ENCODE results near the gene HOXA10. TPM values are rescaled to one million over a fixed set of nuclear protein-coding genes. Genes with fewer than 3 reads are reported as not detected.
A peak's percentile ranks its signal among the peaks of the same experiment; 100 is the strongest.

Gene HOXA10
- total RNA-seq, 4 donors from 2014 or later = 24.6 to 61.2 (median 40.0) TPM

- intact Hi-C loops (cut with DNase I; ENCODE audit: low total_unique reads) = loop anchor here (1.0 kb wide), 1 partner anchor 20 kb away; the partner anchor contains the start of gene HOXA4
- H3K4me1 ChIP-seq = peaks cover 52 to 63% of the 10 kb centered on the region in 2 donors
- in situ Hi-C loops (cut with MboI; ENCODE audit: low sequenced_read_pairs in 4 of 4) = loop anchor here (5.0 to 25.0 kb wide), 5 partner anchors 293 to 938 kb away; partner anchors contain the start of genes CBX3 (in 1 of the 4) and HNRNPA2B1 (in 1 of the 4)
- no peaks in the 10 kb centered on the region for H3K27me3 ChIP-seq
- H3K36me3 ChIP-seq = peaks cover 0 to 8% of the 10 kb centered on the region in 2 donors
- H3K27ac ChIP-seq = peak overlapping the region; percentile 90 to 96 (median 94)
- H3K9me3 ChIP-seq = no peaks in the 10 kb centered on the region
- DNase-seq (no peak), ATAC-seq (peak; percentile 17 to 45)
- no peak for TF ChIP-seq CTCF (IDR thresholded peaks at IDR 0.05 in 4 of 5, conservative IDR thresholded peaks at IDR 0.05 in 1 of 5)
- TF ChIP-seq POLR2A (IDR thresholded peaks at IDR 0.05) = no peak
- peak overlapping the region; percentile 64 to 75 (median 70) for H3K4me3 ChIP-seq
Observed at GRCh38 chr7:27149842-27150567, 24.1 kb downstream of the HOXA10 start.

GRCh38 chr7:27148756-27149641 lies 25.1 kb downstream of the HOXA10 start:
- in situ Hi-C loops (cut with MboI; ENCODE audit: low sequenced_read_pairs in 4 of 4) (loop anchor here in 3 of 4 donors (5.0 to 10.0 kb wide), 3 partner anchors 292 to 784 kb away; no protein-coding TSS in a partner anchor), intact Hi-C loops (cut with DNase I; ENCODE audit: low total_unique reads) (no loop called here)
- Histone ChIP-seq H3K9me3 (no peaks in the 10 kb centered on the region), H3K27ac (peak overlapping the region; percentile 90 to 96 (median 94)), H3K27me3 (no peaks in the 10 kb centered on the region), H3K36me3 (peaks cover 0 to 18% of the 10 kb centered on the region in 2 donors), H3K4me1 (peaks cover 52 to 60% of the 10 kb centered on the region in 2 donors), H3K4me3 (peak overlapping the region; percentile 64 to 75 (median 70))
- ATAC-seq = no peak
- DNase-seq = no peak
- TF ChIP-seq POLR2A (IDR thresholded peaks at IDR 0.05) (no peak), CTCF (IDR thresholded peaks at IDR 0.05 in 4 of 5, conservative IDR thresholded peaks at IDR 0.05 in 1 of 5) (no peak)

GRCh38 chr7:27148031-27148755 lies 25.9 kb downstream of the HOXA10 start:
- Histone ChIP-seq H3K27me3 (no peaks in the 10 kb centered on the region), H3K4me3 (peak overlapping the region; percentile 64 to 75 (median 70)), H3K4me1 (peaks cover 50 to 60% of the 10 kb centered on the region in 2 donors), H3K9me3 (no peaks in the 10 kb centered on the region), H3K27ac (peak overlapping the region; percentile 90 to 96 (median 94)), H3K36me3 (peaks cover 0 to 20% of the 10 kb centered on the region in 2 donors)
- in situ Hi-C loops (cut with MboI; ENCODE audit: low sequenced_read_pairs in 4 of 4) (loop anchor here in 3 of 4 donors (5.0 to 10.0 kb wide), 3 partner anchors 291 to 783 kb away; no protein-coding TSS in a partner anchor), intact Hi-C loops (cut with DNase I; ENCODE audit: low total_unique reads) (no loop called here)
- no peak for TF ChIP-seq CTCF (IDR thresholded peaks at IDR 0.05 in 4 of 5, conservative IDR thresholded peaks at IDR 0.05 in 1 of 5)
- no peak for TF ChIP-seq POLR2A (IDR thresholded peaks at IDR 0.05)
- DNase-seq = no peak
- ATAC-seq = no peak
